ENCODE data around the gene RPGR.
A peak's percentile ranks its signal among the peaks of the same experiment; 100 is the strongest.

Gene RPGR

DNA sequence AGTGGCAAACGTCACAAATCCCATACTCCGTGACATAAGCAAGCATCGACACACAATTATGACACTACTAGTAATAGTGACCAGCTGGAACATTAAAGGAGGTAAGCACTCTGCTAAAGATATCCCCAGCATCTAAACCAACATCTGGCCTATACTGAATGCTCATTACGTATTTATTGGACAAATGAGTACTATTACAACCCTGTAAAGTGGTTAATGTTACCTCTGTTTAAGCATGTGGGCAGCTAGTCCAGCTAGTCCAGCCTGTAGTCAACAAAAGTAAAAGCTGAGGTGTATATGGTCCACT is 419 bp upstream of the RPGR start:
- no peak for DNase-seq (ENCODE audit: low read depth)

- no peak for DNase-seq (ENCODE audit: low read depth)
Observed at GRCh38 chrX:38326086-38326485, 1.2 kb downstream of the RPGR start.

DNA sequence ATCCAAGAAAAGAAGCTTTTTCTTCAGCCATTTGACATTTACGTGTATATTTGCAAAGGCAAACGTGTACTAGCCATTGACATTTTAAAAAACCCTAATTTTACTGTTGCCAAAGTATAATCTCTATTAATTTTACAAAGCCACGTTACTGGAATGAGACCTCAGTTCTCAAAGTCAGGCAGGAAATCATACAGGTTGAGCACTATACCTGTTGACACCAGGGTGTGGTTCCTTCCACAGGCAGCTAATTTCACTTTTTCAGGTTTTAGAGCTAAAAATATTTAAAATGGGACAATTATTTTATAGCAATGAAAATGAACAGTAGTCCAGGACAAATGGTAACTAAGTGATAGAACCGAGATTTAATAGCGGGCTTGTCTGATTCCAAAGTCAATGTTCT is 6.5 kb downstream of the RPGR start:
- no peak for DNase-seq (ENCODE audit: low read depth)

DNA sequence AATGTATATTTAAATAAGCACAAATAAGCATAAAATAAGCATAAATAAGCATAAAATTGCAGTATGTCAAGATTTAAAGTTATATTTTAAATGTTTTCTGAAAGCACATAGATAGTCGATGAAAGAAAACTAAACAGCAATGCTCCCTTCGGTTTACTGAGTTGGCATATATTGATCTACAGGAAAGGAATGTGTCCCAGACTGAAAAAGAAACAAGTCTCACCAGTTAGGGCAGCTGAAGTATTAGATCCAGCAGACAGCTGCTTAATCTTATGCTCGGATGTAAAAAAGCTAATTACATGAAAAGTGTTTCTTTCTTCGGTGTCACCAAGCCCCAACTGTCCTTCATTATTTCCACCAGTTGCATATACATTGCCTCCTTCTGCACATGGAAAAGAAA is 8.7 kb downstream of the RPGR start:
- no peak for DNase-seq (ENCODE audit: low read depth)

DNA sequence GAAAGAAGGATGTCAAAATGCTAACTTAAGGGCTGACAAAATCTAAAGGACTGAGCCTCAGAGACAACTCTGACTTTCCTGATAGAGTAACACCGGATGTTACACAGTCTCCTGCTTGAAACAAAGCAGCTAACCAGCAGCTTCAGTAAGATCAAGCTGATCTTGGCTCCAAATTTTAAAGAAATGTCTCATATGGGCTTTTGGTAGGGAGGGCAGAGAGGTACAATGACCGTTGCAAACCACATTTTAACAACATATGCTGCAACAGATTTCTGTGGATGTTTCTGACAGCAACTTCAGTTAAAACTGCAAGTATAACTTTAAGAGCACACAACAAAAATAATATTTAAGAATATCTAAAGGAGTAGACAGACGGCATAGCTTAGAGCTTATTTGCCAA is 9.1 kb downstream of the RPGR start:
- no peak for DNase-seq (ENCODE audit: low read depth)

DNA sequence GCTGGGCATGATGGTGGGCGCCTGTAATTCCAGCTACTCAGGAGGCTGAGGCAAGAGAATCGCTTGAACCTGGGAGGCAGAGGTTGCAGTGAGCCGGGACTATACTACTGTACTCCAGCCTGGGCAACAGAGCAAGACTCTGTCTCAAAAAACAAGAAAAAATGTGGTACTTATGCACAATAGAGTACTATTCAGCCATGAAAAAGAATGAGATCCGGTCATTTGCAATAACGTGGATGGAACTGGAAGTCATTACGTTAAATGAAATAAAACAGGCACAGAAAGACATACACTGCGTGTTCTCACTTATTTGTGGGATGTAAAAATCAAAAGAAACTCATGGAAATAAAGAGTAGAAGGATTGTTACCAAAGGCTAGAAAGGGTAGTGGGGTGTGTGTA is 12.1 kb downstream of the RPGR start:
- no peak for DNase-seq (ENCODE audit: low read depth)

- no peak for DNase-seq (ENCODE audit: low read depth)
Observed at GRCh38 chrX:38313190-38313589, 14.1 kb downstream of the RPGR start.

DNA sequence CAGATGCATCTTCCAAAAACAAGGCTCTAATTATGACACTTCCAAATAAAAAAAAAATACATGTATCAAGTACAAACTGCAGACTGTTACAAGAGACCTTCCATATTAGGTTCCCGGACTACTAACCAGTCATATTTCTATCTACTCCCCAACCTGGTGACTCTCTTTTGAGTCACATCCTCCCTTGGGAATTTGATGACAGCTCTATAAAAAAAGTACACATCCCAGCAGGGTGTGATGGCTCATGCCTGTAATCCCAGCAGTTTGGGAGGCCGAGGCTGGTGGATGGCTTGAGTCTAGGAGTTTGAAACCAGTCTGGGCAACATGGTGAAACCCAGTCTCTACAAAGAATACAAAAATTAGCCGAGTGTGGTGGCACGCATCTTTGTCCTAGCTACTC is 14.9 kb downstream of the RPGR start:
- DNase-seq (ENCODE audit: low read depth), result peak; percentile 67

DNA sequence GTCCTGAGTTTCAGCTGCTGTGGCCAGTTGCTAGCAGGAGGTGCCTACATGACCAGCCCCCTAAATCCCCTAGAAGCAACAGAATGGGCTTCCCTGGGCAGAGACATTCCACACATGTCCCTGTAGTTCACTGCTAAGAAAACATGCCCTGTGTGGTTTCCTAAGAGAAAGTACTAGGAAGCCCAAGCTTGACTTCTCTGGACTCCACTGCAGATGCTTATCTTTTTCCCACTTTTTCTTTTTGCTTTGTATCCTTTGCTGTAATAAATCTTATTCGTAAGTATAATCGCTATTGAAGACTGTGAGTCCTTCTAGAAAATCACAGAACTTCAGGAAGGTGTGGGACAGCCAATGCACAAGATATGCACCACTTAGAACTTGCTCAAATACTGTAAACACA is 15.6 kb downstream of the RPGR start:
- no peak for DNase-seq (ENCODE audit: low read depth)

DNA sequence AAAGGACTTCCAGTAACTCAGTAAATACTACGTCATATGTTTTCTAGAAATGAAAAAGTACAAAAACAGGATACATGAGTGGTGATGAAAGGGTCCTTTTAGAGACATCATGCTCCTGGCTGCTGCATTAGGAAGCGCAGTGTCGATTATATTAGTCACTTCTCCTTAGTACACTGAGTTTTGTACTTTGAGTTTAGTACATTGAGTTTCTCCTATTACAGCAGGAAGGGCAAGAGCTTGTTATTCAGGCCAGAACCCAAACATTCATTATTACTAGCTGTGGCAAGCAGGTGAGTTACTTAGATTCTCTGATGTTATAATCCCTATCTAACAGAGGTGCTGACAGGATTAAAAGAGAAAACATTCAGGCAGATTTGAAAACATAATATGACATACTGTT is 21.3 kb downstream of the RPGR start:
- DNase-seq (ENCODE audit: low read depth), result no peak

- no peak for DNase-seq (ENCODE audit: low read depth)
Observed at GRCh38 chrX:38304010-38304409, 23.3 kb downstream of the RPGR start.

- DNase-seq (ENCODE audit: low read depth), result no peak
Observed at GRCh38 chrX:38293741-38294140, 33.6 kb downstream of the RPGR start.

DNA sequence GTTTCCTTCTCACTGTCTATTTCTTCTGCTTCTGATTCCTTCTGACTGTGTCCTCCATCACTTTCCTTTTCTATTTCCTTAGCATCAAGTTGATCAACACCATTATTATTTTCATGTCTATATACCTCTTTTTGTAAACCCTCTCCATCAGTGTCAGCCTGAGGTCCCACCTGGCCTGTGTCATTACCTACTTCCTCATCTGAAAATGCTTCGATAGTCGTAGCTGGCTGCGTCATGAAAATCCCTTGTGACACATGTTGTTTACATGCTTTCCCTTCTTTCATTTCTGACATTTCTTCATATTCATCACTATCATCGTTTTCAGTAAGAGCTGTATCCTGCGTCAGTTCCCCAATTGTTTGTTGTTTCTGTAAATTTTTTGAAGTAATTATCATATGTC is 39.6 kb downstream of the RPGR start:
- no peak for DNase-seq (ENCODE audit: low read depth)

DNA sequence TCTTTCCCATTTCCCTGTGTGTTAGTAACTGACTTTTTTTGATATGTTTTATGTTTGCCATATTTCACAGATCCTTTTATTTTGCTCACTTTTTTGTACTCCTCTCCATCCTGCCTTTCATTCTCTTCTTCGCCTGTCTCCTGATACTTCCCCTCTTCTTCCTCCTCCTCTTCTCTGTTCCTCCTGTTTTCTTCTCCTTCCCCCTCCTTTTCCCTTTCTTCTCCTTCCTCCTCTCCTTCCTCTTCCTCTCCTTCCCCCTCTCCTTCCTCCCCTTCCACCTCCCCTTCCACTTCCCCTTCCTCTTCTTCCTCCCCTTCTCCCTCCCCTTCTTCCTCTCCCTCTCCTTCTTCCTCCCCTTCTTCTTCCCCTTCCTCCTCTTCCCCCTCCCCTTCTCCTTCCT is 41.7 kb downstream of the RPGR start:
- DNase-seq (ENCODE audit: low read depth), result no peak

DNA sequence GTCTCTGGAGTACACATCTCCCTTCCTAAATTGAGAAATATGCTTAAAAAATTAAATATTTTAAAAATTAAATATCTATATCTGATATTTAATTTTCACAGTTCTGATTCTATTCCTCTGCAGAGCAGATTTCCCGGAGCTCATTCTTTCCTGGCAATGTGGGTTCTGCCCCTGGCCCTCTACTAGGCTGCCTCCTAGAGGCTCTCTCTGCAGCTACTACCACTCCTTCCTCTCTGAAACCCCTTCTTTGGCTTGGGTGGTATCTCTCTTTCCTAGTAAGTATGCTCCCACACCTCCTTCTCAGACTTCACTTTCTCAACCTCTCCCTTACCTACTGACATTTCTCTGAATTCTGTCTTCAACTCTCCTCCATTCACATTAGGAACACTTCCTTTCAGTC is 45.3 kb downstream of the RPGR start:
- no peak for DNase-seq (ENCODE audit: low read depth)

GRCh38 chrX:38279188-38279587 is 48.1 kb downstream of the RPGR start:
- no peak for DNase-seq (ENCODE audit: low read depth)

DNA sequence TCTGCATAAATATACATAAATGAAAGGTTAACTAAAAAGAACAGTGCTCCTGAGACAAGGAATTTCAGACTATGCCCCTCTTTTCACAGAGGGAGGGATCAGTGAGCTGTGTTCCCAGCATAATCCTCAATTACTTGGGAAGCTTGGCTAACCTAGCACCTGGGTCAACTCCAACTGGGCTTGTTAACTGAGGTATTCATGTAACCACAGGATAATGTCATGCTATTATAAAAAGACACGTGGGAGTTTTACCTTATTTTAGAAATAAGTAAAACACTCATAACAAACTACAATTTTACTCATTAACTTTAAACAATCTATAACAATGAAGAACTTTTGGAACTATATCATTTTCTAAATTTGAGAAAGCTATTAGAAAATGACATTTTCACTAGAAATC is 48.6 kb downstream of the RPGR start:
- DNase-seq (ENCODE audit: low read depth), result peak; percentile 28

- no peak for DNase-seq (ENCODE audit: low read depth)
Observed at GRCh38 chrX:38277802-38278201, 49.5 kb downstream of the RPGR start.

GRCh38 chrX:38277136-38277535 is 50.2 kb downstream of the RPGR start:
- DNase-seq (ENCODE audit: low read depth), result no peak

- DNase-seq (ENCODE audit: low read depth), result no peak
Observed at GRCh38 chrX:38276089-38276488, 51.2 kb downstream of the RPGR start.

DNA sequence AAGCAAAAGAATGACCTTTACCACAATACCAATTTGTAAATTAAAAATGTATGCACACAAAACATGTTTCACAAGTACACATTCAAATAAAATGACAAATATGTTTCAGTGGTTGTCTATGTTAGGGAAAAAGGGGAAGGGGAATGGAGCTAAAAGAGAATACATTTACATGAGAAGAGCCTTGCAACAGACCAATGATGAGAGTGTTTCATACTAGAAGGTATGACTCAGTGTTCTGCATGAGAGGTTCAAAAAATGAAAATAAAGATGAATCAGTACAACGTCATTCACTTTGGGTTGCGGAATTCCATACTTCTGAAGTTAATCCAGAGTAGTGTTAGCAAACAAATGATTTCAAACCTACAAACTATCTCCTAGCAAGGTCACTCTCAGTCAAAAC is 51.7 kb downstream of the RPGR start:
- DNase-seq (ENCODE audit: low read depth), result peak; percentile 56

DNA sequence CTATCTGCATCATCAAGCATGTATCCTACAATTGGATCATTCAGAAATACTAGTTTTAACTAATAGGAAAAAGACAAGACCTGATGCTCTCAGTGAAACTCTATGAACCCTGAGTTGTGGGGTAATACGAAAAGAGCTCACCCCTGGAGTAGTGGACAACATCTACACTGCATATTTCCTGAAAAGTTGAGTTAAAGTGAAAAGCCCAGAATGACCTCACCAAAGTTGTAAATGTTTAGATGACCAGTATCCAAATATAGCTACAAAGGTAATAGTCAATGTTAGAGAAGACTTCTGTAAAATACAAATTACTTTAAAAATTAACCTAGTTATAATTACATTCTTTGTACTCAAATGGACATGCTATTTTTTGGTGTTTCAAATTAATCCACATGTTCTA is 53.9 kb downstream of the RPGR start:
- no peak for DNase-seq (ENCODE audit: low read depth)

- DNase-seq (ENCODE audit: low read depth), result no peak
Observed at GRCh38 chrX:38271154-38271716, 56.1 kb downstream of the RPGR start.

DNA sequence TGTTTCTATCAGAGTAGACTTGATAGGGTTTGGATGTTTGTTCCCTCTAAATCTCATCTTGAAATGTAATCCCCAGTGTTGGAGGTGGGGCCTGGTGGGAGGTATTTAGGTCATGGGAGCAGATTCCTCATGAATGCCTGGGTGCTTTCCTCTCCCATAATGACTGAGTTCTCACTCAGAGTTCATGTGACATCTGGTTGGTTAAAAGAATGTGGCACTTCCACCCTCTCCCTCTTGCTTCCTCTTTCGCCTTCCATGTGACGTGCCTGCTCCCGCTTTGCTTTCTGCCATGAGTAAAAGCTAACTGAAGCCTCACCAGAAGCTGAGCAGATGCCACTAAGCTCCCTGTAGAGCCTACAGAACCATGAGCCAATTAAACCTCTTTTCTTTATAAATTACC is 59.3 kb downstream of the RPGR start:
- DNase-seq (ENCODE audit: low read depth), result no peak

Data from GM04504 (cell line).